NK-92 (cell line): ENCODE results near the gene CWF19L2.
"Not testable (repeated sequence)": the region's sequence is repeated elsewhere in the genome, so short reads cannot be mapped to it uniquely, and the experiment has no call there.

ENCODE experiments used
- DNase-seq: peaks from one replicate; lab custom pipeline; 2025; ENCODE audit not compliant: unreplicated experiment; lab: John Stamatoyannopoulos, UW

The CWF19L2 gene

GRCh38 chr11:107457558-107458271 is at the start of gene CWF19L2:
CWF19L2 (minus strand) TSS chr11:107457825; CDS start chr11:107457816, 9 bp downstream.
- DNase-seq, result peak; percentile 33

DNA sequence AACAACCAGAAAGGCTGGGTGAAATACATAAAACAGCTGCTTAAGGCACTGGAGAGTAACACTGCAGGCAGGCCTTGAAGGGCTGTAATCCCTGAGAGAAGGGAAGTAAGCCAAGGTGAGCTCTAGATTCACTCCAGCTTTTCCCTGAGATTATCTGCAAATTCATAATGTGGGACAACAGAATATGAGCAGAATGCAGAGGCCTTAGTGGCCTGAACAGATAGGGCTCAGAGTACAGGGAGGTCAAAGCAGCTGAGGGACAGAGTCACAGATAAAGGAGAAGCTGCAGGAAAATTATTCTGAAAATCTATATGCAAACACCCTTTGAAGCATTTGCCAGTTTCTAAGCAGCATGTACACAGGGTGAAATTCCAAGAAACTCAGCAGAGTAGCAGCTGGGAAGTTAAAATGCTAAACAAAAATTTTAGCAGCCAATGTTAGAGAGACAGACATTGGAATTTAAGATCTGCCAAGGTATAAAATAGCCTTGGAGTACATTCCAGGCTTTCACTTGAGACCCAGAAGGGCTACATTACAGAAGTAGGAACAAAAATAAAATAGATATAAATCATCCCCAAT is 48.1 kb upstream of the CWF19L2 start:
- DNase-seq, result no peak

DNA sequence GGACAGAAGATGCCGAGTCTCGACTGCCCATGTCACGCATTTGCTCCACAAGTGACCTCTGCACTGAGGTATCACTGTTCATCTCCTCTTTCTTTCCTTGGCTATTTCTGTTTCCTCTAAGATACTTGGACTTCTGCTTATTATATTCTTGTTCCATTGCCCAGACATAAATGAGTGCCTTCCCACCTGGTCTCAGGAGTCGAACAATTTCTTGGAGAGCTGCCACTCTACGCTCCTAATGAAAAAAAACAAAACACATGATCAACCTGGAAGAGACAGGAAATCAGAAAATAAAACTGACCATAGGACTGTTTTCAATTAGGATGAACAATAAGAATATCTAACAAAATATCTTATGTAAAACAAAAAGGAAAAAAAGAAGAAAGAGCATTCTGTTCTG is 47.4 kb upstream of the CWF19L2 start:
- no peak for DNase-seq

- no peak for DNase-seq
Observed at GRCh38 chr11:107501713-107502112, 44.1 kb upstream of the CWF19L2 start.

GRCh38 chr11:107497371-107497770 is 39.7 kb upstream of the CWF19L2 start:
- not testable (repeated sequence) for DNase-seq

DNA sequence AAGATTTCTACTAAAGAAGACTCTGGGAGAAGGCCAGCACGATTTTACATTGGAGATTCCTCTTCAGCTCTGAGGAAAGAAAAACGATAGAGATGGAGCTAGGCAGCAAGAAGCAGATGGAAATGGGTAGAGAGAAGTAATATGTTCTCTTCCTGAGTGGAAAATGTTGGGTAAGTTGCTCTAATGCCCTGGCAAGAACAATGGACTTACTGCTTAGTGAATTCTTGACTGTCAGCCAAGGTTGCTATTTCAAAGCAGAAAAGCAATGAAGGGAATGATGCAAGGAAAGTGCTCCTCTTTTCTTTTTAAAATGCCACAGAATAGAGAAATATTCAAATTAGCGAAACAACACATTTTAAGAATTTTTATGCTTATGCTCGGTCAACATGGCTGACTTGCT is 38.4 kb upstream of the CWF19L2 start:
- no peak for DNase-seq

GRCh38 chr11:107494055-107494454 is 36.4 kb upstream of the CWF19L2 start:
- no peak for DNase-seq

DNA sequence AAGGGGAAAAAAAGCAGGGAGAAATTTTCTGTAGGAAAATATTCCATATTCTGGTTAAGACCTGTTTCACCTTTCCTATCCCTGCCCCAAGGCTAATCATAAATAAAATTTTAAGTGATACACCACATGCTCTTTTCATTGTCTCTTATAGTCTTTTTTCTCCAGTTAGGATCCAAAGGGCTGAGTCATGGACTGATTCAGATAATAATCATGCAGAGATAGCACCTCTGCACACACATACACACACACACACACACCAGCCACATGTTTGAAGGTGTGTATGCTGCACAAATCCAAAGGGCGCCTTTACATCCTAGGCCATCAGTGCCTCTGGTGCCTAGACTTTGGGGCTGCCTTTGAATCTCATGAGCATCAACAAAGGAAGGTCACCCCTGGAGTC is 35.5 kb upstream of the CWF19L2 start:
- no peak for DNase-seq

DNA sequence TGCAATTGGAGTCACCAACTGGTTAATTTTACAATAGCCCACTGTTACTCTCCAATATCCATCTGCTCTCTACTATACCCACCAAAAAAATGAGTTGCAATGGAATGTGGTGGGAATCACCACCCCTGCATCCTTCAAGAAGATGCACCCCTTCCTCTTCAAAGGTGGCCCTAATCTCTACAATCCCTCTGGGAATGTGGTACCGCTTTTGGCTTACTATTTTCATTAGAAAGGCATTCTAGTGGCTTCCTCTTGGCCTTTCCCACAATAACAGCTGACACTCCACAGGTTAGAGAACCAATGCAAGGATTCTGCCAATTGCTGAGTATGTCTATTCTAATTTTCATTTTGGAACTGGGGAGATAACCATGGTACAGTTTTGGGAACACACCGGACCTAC is 33.2 kb upstream of the CWF19L2 start:
- DNase-seq, result no peak

DNA sequence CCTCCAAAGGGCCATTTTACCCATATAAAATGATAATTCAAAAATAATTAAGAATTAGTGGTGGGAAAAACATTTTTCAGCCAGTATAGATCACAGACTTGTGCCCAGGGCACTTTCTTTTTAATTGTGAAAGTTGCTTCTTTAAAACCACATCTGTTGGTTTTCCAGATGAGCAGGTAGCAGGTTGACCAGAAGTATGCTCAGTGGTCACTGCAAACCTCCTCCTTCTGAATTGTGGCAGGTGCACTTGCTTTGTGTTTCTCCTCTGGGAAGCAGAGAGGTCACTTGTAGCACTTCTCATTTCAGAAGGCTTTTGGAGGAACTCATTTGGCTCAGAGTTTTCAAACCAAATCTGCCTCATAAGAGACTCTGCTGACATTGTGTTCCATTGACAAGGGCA is 24.6 kb upstream of the CWF19L2 start:
- no peak for DNase-seq

- DNase-seq, result no peak
Observed at GRCh38 chr11:107478922-107479321, 21.3 kb upstream of the CWF19L2 start.

GRCh38 chr11:107477820-107478219 is 20.2 kb upstream of the CWF19L2 start:
- no peak for DNase-seq

GRCh38 chr11:107473792-107474191 is 16.2 kb upstream of the CWF19L2 start:
- DNase-seq, result no peak

- no peak for DNase-seq
Observed at GRCh38 chr11:107472966-107473365, 15.3 kb upstream of the CWF19L2 start.

- no peak for DNase-seq
Observed at GRCh38 chr11:107468596-107468995, 11.0 kb upstream of the CWF19L2 start.

GRCh38 chr11:107467696-107468095 is 10.1 kb upstream of the CWF19L2 start:
- no peak for DNase-seq

- not testable (repeated sequence) for DNase-seq
Observed at GRCh38 chr11:107466275-107466866, 8.7 kb upstream of the CWF19L2 start.

DNA sequence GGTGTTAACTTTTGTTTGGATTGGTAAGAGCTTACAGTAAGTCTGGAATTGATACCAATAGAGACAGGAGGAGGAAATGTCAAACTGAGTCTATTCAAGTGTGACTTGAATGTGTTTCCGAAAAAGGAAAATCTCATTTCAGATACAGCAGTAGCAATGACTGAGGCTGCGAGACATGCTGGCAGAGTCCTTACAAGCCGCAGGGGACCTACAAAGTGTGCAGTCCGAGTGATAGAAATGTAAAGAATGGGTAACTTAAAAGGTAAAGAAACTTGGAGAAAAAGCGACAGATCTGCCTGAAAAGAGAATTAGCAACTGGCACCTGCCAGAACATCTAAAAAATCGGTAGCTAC is 444 bp downstream of the CWF19L2 start:
- DNase-seq, result no peak

GRCh38 chr11:107453594-107454286 is 3.9 kb downstream of the CWF19L2 start:
- no peak for DNase-seq

DNA sequence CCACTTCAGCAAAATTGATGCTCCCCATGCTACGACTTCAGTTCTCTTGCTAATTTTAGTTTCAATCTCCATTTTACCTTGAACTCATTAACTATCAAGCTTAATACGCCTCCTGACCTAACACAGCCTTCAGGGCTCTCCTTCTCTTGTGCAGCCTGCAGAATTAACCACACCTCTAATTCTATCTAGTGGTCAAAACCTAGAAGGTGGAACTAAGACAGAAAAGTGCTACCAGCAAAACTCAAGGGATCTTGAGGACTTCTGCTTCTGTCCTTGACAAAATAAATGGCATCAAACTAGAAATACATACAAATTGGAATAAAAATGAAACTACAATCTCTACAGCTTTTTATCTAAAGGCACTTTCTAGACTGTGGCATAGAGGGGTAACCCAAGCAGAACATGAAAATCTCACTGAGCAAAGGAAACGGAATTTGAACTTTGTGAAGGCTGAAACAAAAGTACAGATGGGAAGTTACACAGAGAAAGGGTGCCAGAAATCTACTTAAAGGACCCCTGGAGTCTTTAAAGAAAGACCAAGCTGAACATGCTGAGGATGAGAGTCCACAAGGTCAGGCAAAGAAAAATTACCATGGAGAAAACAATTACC is 10.7 kb downstream of the CWF19L2 start:
- DNase-seq, result no peak

GRCh38 chr11:107442715-107443215 is 14.9 kb downstream of the CWF19L2 start:
- no peak for DNase-seq
